HepG2 (cell line): ENCODE measurements around the gene RASGRF1. TPM values are rescaled to one million over a fixed set of nuclear protein-coding genes. Genes with fewer than 3 reads are reported as not detected.
A peak's percentile ranks its signal among the peaks of the same experiment; 100 is the strongest.

Source experiments
- HDAC6 ChIP-seq: fragments of 200-600 bp; sonication (generic); IDR thresholded peaks from 2 replicates; pipeline ENCODE4 v1.7.0; 2017; ENCODE audit warnings: mild to moderate bottlenecking, antibody characterized with exemption, low read length, low read depth
- KLF16 ChIP-seq, 2 experiments: sonication (generic) in 1 of 2; formaldehyde crosslinking in 1 of 2; IDR thresholded peaks; 2 replicates each; pipeline versions ENCODE4 v1.6.1 to v1.8.0; 2016 to 2023; ENCODE audit warnings: missing genetic modification reagents in 2 of 2, missing compliant biosample characterization in 1 of 2
- MIXL1 ChIP-seq: IDR thresholded peaks from 2 replicates; pipeline ENCODE4 v1.6.1; 2016
- NFE2 ChIP-seq: sonication (generic); formaldehyde crosslinking; IDR thresholded peaks from 2 replicates; pipeline ENCODE4 v1.4.0; 2020; ENCODE audit warnings: missing genetic modification reagents
- NR2F6 ChIP-seq, 2 experiments: IDR thresholded peaks; 2 replicates each; pipeline ENCODE4 v1.6.1; 2016; ENCODE audit warnings: antibody characterized with exemption in 1 of 2, mild to moderate bottlenecking in 1 of 2
- REPIN1 ChIP-seq: sonication (generic); formaldehyde crosslinking; IDR thresholded peaks from 2 replicates; pipeline ENCODE4 v1.8.0; 2022; ENCODE audit warnings: missing genetic modification reagents, low read depth, mild to moderate bottlenecking, borderline replicate concordance
- SAP130 ChIP-seq: IDR thresholded peaks from 2 replicates; pipeline ENCODE4 v1.6.1; 2016; ENCODE audit warnings: low read depth
- TAF1 ChIP-seq: sonication (generic); formaldehyde crosslinking; IDR thresholded peaks from 2 replicates; pipeline ENCODE4 v1.4.0; 2020; ENCODE audit warnings: missing genetic modification reagents
- ZBTB42 ChIP-seq: sonication (generic); formaldehyde crosslinking; IDR thresholded peaks from 2 replicates; pipeline ENCODE4 v1.5.0; 2020; ENCODE audit warnings: mild to moderate bottlenecking, missing genetic modification reagents
- ZFP41 ChIP-seq: sonication (generic); formaldehyde crosslinking; IDR thresholded peaks from 2 replicates; pipeline ENCODE4 v1.4.0; 2020; ENCODE audit warnings: mild to moderate bottlenecking, missing genetic modification reagents, borderline replicate concordance
- ZMYM2 ChIP-seq: sonication (generic); formaldehyde crosslinking; IDR thresholded peaks from 2 replicates; pipeline ENCODE4 v1.8.0; 2022; ENCODE audit warnings: mild to moderate bottlenecking, missing genetic modification reagents
- ZNF260 ChIP-seq: sonication (generic); formaldehyde crosslinking; IDR thresholded peaks from 2 replicates; pipeline ENCODE4 v1.4.0; 2020; ENCODE audit warnings: missing genetic modification reagents, low read depth, mild to moderate bottlenecking, borderline replicate concordance
- ZNF484 ChIP-seq: sonication (generic); formaldehyde crosslinking; IDR thresholded peaks from 2 replicates; pipeline ENCODE4 v1.5.1; 2020; ENCODE audit warnings: mild to moderate bottlenecking, low read depth, missing genetic modification reagents, borderline replicate concordance
- ZNF619 ChIP-seq: sonication (generic); formaldehyde crosslinking; IDR thresholded peaks from 2 replicates; pipeline ENCODE4 v1.4.0; 2020; ENCODE audit warnings: mild to moderate bottlenecking, missing genetic modification reagents
- ZNF883 ChIP-seq: sonication (generic); formaldehyde crosslinking; IDR thresholded peaks from 2 replicates; pipeline ENCODE4 v1.5.1; 2020; ENCODE audit warnings: mild to moderate bottlenecking, missing genetic modification reagents; ENCODE audit errors: not compliant biosample characterization
- polyA plus RNA-seq, 8 experiments: library from polyadenylated mRNA; depleted of rRNA in 3 of 8; stranded (reverse) in 7 of 8; unstranded in 1 of 8; fragments of >200 nt; fragmentation: Illumina TruSeq in 4 of 8; extraction: Trizol in 4 of 8; gene quantifications; 2 replicates each; pipeline versions ENCODE4 v1.2.1 to v1.2.3, GENCODE V29; 2011 to 2016; ENCODE audit warnings: low read depth in 4 of 8, missing spikeins in 1 of 8, mixed read lengths in 1 of 8; ENCODE audit not compliant: insufficient read depth in 1 of 8
- total RNA-seq, 5 experiments: library from RNA; depleted of rRNA; stranded (reverse); fragments of >200 nt; fragmentation: Illumina TruSeq; extraction: Trizol; gene quantifications; 2 replicates each; pipeline ENCODE4 v1.2.3, GENCODE V29; 2016; ENCODE audit warnings: low read depth in 1 of 5
- TF ChIP-seq, protein P1 (sequence below): sonication (generic); formaldehyde crosslinking; IDR thresholded peaks from 2 replicates; pipeline ENCODE4 v1.8.0; 2022; ENCODE audit warnings: missing genetic modification reagents, mild to moderate bottlenecking, moderate library complexity, borderline replicate concordance
- TF ChIP-seq, protein P2 (sequence below): sonication (generic); formaldehyde crosslinking; IDR thresholded peaks from 2 replicates; pipeline ENCODE4 v1.4.0; 2020; ENCODE audit warnings: mild to moderate bottlenecking, missing genetic modification reagents
- TF ChIP-seq, protein P3 (sequence below): sonication (generic); formaldehyde crosslinking; IDR thresholded peaks from 2 replicates; pipeline ENCODE4 v1.8.1; 2023; ENCODE audit warnings: mild to moderate bottlenecking, missing genetic modification reagents
- TF ChIP-seq, protein P4 (sequence below): sonication (generic); formaldehyde crosslinking; IDR thresholded peaks from 2 replicates; pipeline ENCODE4 v1.5.0; 2020; ENCODE audit warnings: missing genetic modification reagents

RASGRF1 gene
- total and polyA plus RNA-seq, 2 of the 13 experiments (the other 11 are each of a cell fraction or from before 2014, with no cell fraction given) = 0.55 to 3.0 TPM

- TF ChIP-seq, protein P1, sequence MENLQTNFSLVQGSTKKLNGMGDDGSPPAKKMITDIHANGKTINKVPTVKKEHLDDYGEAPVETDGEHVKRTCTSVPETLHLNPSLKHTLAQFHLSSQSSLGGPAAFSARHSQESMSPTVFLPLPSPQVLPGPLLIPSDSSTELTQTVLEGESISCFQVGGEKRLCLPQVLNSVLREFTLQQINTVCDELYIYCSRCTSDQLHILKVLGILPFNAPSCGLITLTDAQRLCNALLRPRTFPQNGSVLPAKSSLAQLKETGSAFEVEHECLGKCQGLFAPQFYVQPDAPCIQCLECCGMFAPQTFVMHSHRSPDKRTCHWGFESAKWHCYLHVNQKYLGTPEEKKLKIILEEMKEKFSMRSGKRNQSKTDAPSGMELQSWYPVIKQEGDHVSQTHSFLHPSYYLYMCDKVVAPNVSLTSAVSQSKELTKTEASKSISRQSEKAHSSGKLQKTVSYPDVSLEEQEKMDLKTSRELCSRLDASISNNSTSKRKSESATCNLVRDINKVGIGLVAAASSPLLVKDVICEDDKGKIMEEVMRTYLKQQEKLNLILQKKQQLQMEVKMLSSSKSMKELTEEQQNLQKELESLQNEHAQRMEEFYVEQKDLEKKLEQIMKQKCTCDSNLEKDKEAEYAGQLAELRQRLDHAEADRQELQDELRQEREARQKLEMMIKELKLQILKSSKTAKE (CRISPR knock-in tag) = peak; percentile 92
- TF ChIP-seq, protein P2, sequence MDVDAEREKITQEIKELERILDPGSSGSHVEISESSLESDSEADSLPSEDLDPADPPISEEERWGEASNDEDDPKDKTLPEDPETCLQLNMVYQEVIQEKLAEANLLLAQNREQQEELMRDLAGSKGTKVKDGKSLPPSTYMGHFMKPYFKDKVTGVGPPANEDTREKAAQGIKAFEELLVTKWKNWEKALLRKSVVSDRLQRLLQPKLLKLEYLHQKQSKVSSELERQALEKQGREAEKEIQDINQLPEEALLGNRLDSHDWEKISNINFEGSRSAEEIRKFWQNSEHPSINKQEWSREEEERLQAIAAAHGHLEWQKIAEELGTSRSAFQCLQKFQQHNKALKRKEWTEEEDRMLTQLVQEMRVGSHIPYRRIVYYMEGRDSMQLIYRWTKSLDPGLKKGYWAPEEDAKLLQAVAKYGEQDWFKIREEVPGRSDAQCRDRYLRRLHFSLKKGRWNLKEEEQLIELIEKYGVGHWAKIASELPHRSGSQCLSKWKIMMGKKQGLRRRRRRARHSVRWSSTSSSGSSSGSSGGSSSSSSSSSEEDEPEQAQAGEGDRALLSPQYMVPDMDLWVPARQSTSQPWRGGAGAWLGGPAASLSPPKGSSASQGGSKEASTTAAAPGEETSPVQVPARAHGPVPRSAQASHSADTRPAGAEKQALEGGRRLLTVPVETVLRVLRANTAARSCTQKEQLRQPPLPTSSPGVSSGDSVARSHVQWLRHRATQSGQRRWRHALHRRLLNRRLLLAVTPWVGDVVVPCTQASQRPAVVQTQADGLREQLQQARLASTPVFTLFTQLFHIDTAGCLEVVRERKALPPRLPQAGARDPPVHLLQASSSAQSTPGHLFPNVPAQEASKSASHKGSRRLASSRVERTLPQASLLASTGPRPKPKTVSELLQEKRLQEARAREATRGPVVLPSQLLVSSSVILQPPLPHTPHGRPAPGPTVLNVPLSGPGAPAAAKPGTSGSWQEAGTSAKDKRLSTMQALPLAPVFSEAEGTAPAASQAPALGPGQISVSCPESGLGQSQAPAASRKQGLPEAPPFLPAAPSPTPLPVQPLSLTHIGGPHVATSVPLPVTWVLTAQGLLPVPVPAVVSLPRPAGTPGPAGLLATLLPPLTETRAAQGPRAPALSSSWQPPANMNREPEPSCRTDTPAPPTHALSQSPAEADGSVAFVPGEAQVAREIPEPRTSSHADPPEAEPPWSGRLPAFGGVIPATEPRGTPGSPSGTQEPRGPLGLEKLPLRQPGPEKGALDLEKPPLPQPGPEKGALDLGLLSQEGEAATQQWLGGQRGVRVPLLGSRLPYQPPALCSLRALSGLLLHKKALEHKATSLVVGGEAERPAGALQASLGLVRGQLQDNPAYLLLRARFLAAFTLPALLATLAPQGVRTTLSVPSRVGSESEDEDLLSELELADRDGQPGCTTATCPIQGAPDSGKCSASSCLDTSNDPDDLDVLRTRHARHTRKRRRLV (CRISPR knock-in tag) = peak; percentile 92
- TF ChIP-seq ZNF883 (CRISPR knock-in tag) (no peak), SAP130 (CRISPR knock-in tag) (peak; percentile 92), NFE2 (CRISPR knock-in tag) (0 out of 2 replicates have a peak, but pooled peaks have one; percentile 33), KLF16 (CRISPR knock-in tag; IDR thresholded peaks at IDR 0.05) (peak in 1 of 2 experiments; percentile 92; a peak in 2 of 4 replicates), NR2F6 (IDR thresholded peaks at IDR 0.05) (peak; percentile 98), NR2F6 (CRISPR knock-in tag; IDR thresholded peaks at IDR 0.05) (peak; percentile 97), ZNF484 (CRISPR knock-in tag) (no peak), ZNF260 (CRISPR knock-in tag) (no peak), TAF1 (CRISPR knock-in tag) (peak; percentile 33; the same call in 1 of the 2 replicates), ZNF619 (CRISPR knock-in tag) (no peak), ZBTB42 (CRISPR knock-in tag) (peak; percentile 74; the same call in 1 of the 2 replicates), ZFP41 (CRISPR knock-in tag) (no peak; the same call in 1 of the 2 replicates), REPIN1 (CRISPR knock-in tag) (peak; percentile 93), HDAC6 (no peak), ZMYM2 (CRISPR knock-in tag) (peak; percentile 82), MIXL1 (CRISPR knock-in tag) (peak; percentile 81)
- TF ChIP-seq, protein P3, sequence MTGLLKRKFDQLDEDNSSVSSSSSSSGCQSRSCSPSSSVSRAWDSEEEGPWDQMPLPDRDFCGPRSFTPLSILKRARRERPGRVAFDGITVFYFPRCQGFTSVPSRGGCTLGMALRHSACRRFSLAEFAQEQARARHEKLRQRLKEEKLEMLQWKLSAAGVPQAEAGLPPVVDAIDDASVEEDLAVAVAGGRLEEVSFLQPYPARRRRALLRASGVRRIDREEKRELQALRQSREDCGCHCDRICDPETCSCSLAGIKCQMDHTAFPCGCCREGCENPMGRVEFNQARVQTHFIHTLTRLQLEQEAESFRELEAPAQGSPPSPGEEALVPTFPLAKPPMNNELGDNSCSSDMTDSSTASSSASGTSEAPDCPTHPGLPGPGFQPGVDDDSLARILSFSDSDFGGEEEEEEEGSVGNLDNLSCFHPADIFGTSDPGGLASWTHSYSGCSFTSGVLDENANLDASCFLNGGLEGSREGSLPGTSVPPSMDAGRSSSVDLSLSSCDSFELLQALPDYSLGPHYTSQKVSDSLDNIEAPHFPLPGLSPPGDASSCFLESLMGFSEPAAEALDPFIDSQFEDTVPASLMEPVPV (CRISPR knock-in tag) = peak; percentile 59; the same call in 1 of the 2 replicates
- TF ChIP-seq, protein P4, sequence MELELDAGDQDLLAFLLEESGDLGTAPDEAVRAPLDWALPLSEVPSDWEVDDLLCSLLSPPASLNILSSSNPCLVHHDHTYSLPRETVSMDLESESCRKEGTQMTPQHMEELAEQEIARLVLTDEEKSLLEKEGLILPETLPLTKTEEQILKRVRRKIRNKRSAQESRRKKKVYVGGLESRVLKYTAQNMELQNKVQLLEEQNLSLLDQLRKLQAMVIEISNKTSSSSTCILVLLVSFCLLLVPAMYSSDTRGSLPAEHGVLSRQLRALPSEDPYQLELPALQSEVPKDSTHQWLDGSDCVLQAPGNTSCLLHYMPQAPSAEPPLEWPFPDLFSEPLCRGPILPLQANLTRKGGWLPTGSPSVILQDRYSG (CRISPR knock-in tag) = no peak
These were observed 96.5 kb downstream of the RASGRF1 start (continued) for GRCh38 chr15:78993931-78994530.
